GM19467 (cell line): ENCODE data around the gene PDE2A.

Experiments used
- ATAC-seq: cut with Tn5 transposase; IDR thresholded peaks from one replicate; pipeline ENCODE4 v1.9.1; 2021; ENCODE audit warnings: mild to moderate bottlenecking, moderate library complexity; ENCODE audit not compliant: unreplicated experiment

The PDE2A gene

GRCh38 chr11:72594493-72595291 lies 79.5 kb downstream of the PDE2A start:
- ATAC-seq: no peak

- ATAC-seq: no peak
These were observed 81.3 kb downstream of the PDE2A start for GRCh38 chr11:72592698-72593495.

GRCh38 chr11:72591785-72592502 lies 82.3 kb downstream of the PDE2A start:
- no peak for ATAC-seq

- no peak for ATAC-seq
These were observed 83.2 kb downstream of the PDE2A start for GRCh38 chr11:72591023-72591422.

GRCh38 chr11:72589802-72590761 lies 84.1 kb downstream of the PDE2A start:
- ATAC-seq: no peak

GRCh38 chr11:72588421-72589410 lies 85.5 kb downstream of the PDE2A start:
- no peak for ATAC-seq

- no peak for ATAC-seq
These were observed 86.5 kb downstream of the PDE2A start for GRCh38 chr11:72587696-72588095.

- ATAC-seq: no peak
These were observed 87.7 kb downstream of the PDE2A start for GRCh38 chr11:72586321-72587090.

GRCh38 chr11:72585762-72586311 lies 88.4 kb downstream of the PDE2A start:
- no peak for ATAC-seq

GRCh38 chr11:72584939-72585597 lies 89.2 kb downstream of the PDE2A start:
- ATAC-seq: no peak

- no peak for ATAC-seq
These were observed 89.8 kb downstream of the PDE2A start for GRCh38 chr11:72584293-72584938.

- ATAC-seq: no peak
These were observed 90.5 kb downstream of the PDE2A start for GRCh38 chr11:72583616-72584292.

GRCh38 chr11:72583177-72583553 lies 91.1 kb downstream of the PDE2A start:
- no peak for ATAC-seq

GRCh38 chr11:72582206-72583176 lies 91.7 kb downstream of the PDE2A start:
- ATAC-seq: no peak

GRCh38 chr11:72581067-72581466 lies 93.2 kb downstream of the PDE2A start:
- no peak for ATAC-seq

- ATAC-seq: no peak
These were observed 93.6 kb downstream of the PDE2A start for GRCh38 chr11:72580642-72580950.
